GM12892 (cell line): ENCODE results near the gene AMZ2.
A peak's percentile ranks its signal among the peaks of the same experiment; 100 is the strongest.
"Not testable (repeated sequence)": the region's sequence is repeated elsewhere in the genome, so short reads cannot be mapped to it uniquely, and the experiment has no call there.

Source experiments
- DNase-seq: peaks from one replicate; pipeline ENCODE4 v3.0.0; 2011; ENCODE audit not compliant: insufficient read length
- FAIRE-seq: peaks from 2 replicates; lab custom pipeline; 2011; peaks lifted over from hg19 to GRCh38; lab: Jason Lieb, UNC
- POLR2A ChIP-seq: IDR thresholded peaks from 2 replicates; pipeline ENCODE4 v1.6.1; 2011; ENCODE audit warnings: low read depth, low read length, control low read depth
- POLR2AphosphoS5 ChIP-seq: IDR thresholded peaks from 2 replicates; pipeline ENCODE4 v1.6.1; 2011; ENCODE audit warnings: low read depth, low read length, control low read depth
- TAF1 ChIP-seq: IDR thresholded peaks from 2 replicates; pipeline ENCODE4 v1.6.1; 2011; ENCODE audit warnings: low read depth, mild to moderate bottlenecking, control low read depth, low read length, borderline replicate concordance

AMZ2 gene

GRCh38 chr17:68248199-68248825 is 469 bp downstream of the AMZ2 start:
- DNase-seq: no peak
- TF ChIP-seq POLR2A: no peak; the same call in 1 of the 2 replicates
- TF ChIP-seq TAF1: no peak
- TF ChIP-seq POLR2AphosphoS5: no peak
- peak; percentile 57 for FAIRE-seq

- TF ChIP-seq POLR2AphosphoS5: no peak
- TF ChIP-seq TAF1: no peak
- no peak for TF ChIP-seq POLR2A
- DNase-seq (no peak), FAIRE-seq (peak; percentile 40)
These were observed 1.0 kb downstream of the AMZ2 start for GRCh38 chr17:68248891-68249290.

DNA sequence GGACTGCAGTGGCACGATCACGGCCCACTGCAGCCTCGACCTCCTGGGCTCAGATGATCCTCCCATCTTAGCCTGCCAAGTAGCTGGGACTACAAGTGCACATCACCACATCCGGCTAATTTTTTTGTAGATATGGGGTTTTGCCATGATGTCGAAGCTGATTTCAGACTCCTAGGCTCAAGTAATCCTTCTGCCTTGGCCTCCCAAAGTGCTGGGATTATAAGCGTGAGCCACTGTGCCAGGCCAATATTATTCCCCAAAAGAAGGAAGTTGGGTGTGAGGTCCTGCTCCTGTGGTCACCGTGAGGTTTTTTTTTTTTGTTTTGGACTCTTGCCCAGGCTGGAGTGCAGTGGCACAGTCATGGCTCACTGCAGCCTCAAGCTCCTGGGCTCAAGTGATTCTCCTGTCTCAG is 1.5 kb downstream of the AMZ2 start:
- DNase-seq (no peak), FAIRE-seq (no peak)
- no peak for TF ChIP-seq TAF1
- no peak for TF ChIP-seq POLR2A
- no peak for TF ChIP-seq POLR2AphosphoS5

GRCh38 chr17:68253426-68253825 is 5.6 kb downstream of the AMZ2 start:
- DNase-seq, FAIRE-seq: not testable (repeated sequence)

DNA sequence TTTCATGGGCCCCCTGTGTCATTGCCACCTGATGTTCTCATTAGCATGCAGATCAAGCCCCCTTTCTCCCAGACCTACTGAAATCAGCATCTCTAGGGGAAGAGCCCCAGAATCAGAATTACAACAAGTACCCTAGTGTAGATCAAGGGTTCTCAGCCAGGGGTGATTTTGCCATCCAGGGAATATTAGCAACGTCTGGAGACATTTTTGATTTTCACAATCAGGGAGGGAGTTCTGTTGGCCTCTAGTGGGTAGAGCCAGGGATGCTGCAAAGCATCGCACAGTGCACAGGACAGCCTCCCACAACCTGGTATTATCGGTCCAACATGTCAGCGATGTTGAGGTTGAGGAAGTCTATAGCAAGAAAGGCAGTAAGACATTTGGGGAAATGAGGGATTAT is 7.3 kb downstream of the AMZ2 start:
- TF ChIP-seq TAF1 (no peak), POLR2AphosphoS5 (no peak), POLR2A (no peak)
- FAIRE-seq (no peak), DNase-seq (no peak)

DNA sequence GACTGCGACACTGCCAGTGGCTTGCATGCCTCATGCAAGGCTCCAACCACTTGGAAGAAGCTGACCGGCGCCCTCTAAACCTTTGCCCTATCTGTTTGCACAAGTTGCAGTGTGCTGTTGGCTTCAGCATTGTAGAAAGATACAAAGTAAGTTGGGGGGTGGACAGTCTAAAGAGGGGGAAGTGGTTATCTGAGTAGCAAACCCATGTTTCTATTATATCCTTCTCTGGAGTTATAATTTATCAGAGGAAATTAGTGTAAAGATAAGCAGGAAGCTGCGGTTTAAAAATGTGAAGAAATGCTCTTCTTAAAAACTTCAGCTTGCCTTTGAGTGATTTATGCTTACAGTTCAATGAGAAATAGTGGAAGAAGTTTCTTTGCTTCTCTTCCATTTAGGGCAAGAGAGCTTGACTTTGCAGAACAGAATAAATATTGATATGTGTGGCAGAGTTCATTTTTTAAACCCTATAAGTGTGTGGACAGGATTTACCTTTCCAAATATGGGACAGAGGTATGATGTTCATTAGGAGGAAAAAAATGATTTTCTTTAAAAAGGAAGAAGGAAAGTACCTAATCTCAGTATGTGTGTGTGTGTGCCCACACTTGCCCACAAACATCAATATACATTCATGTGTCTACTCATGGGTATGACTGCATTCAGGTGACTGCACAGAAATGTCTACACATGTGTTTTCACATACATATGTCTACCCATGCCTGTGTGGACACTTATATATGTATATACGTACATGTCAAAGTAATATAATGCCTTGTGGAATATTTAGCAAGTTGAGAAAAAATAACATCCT is 8.1 kb downstream of the AMZ2 start:
- no peak for FAIRE-seq
- TF ChIP-seq POLR2A (no peak), TAF1 (no peak), POLR2AphosphoS5 (no peak)

GRCh38 chr17:68256701-68257100 is 8.9 kb downstream of the AMZ2 start:
- not testable (repeated sequence) for DNase-seq, FAIRE-seq

More for the DNA sequence above, 8.1 kb downstream of the AMZ2 start:
- no peak for DNase-seq

GRCh38 chr17:68257934-68258333 is 10.1 kb downstream of the AMZ2 start:
- FAIRE-seq (no peak), DNase-seq (no peak)
- no peak for TF ChIP-seq TAF1

GRCh38 chr17:68258890-68259647 is 11.2 kb downstream of the AMZ2 start:
- DNase-seq (peak; percentile 67), FAIRE-seq (peak; percentile 89)
- peak; percentile 43; the same call in 1 of the 2 replicates for TF ChIP-seq POLR2AphosphoS5
- 0 out of 2 replicates have a peak, but pooled peaks have one; percentile 27 for TF ChIP-seq POLR2A

- FAIRE-seq: peak; percentile 86
These were observed 11.8 kb downstream of the AMZ2 start for GRCh38 chr17:68259648-68259951.

DNA sequence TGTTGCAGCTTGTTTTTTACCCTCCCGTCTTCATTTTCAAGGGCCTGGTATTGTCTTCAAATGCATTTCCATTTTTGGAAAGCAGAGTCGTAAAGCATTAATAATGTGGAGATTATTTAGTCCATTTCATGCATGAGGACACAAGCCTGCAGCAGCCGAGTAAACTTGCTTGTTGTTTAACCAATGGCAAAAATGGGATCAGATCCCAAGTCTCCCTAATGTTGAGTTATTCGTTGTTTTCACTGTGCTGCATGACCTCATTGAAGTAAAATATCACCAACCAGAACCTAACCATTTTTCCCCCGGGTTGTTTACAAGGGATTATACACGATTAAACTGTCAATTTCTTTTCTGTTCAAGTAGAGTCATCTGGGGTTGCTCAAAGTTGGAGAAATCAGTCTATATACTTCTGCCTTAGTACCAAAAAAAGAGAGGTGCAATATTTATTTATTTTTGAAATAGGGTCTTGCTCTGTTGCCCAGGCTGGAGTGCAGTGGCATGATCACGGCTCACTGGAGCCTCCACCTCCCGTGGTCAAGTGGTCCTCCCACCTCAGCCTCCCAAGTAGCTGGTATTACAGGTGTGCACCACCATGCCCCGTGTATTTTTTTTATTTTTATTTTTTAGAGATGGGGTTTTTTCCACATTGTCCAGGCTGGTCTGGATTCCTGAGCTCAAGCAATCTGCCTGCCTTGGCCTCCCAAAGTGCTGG is 12.4 kb downstream of the AMZ2 start:
- no peak for FAIRE-seq
- TF ChIP-seq POLR2A (no peak), POLR2AphosphoS5 (no peak), TAF1 (no peak)
- DNase-seq: no peak

More at GRCh38 chr17:68259648-68259951, 11.8 kb downstream of the AMZ2 start:
- not testable (repeated sequence) for DNase-seq

GRCh38 chr17:68262467-68262866 is 14.6 kb downstream of the AMZ2 start:
- not testable (repeated sequence) for DNase-seq, FAIRE-seq

DNA sequence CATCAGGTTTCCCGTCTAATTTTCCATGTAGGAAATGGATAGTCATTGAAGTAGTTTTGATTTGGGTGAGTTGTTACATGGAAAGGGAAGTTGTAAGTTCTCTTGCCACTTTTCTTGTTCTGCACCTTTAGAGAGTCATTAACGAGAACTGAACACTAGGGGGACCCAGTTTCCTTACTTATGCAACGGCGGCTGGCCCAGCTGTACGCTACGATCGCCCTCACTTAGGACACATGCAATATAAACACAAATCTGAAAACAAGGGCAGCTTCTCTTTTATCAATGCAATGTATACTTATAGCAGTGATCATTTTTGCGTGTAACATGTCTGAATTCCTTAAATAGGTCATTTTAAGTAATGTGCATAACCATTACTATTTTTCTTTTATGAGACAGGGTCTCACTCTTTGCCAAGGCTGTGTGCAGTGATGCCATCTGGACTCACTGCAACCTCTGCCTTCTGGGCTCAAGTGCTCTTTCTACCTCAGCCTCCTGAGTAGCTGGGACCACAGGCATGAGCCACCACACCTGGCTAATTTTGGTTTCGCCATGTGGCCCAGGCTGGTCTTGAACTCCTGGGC is 15.3 kb downstream of the AMZ2 start:
- DNase-seq: not testable (repeated sequence)
- FAIRE-seq: peak; percentile 98

DNA sequence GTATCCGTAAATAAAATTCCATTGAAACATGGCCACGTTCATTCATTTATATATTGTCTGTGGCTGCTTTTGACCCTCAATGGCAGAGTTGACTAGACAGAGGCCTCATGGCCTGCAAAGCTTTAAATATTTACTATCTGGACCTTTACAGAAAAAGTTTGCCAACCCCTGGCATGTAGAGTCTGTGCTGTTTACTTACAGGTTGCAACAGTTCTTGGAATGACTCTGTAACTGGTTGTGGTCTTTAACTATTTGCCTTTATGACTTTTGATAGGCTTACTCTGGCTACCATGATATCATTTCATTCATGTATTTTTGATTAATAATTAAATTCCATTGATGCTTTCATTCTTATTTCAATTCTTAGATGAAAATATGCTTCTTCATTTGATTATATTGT is 18.0 kb downstream of the AMZ2 start:
- FAIRE-seq: not testable (repeated sequence)

More for the DNA sequence above, 18.0 kb downstream of the AMZ2 start:
- DNase-seq: not testable (repeated sequence)
